ENCODE results near the gene CTTNBP2NL. TPM values are rescaled to one million over a fixed set of nuclear protein-coding genes. Genes with fewer than 3 reads are reported as not detected.
"Not testable (repeated sequence)": the region's sequence is repeated elsewhere in the genome, so short reads cannot be mapped to it uniquely, and the experiment has no call there.

CTTNBP2NL gene
- polyA plus RNA-seq, 3 donors, result 1.6 to 4.9 (median 3.0) TPM

DNA sequence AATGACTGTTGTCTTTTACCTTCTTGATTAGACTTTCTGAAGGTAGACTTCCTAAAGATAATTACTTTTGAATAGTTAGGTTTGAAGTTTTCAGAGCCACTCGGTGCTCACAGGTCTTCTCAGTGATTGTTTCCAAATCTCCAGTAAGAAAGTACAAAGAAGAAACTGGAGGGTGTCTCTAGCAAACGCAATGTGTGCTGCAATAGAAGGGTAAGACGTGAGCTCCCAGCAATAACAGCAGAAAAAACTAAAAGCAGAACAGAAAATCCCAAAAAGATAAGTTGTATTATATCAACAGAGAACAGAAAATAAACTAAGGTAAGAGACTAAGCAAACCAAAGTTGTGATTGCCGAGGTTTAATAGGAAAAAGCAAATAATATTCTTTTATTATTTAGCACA lies 1.8 kb downstream of the CTTNBP2NL start:
- H3K4me2 ChIP-seq (replicated peaks; ENCODE audit: extremely low read depth, low read length, poor library complexity, severe bottlenecking), result no peak overlapping the region
- H3K27ac Mint-ChIP-seq, result no peak overlapping the region

DNA sequence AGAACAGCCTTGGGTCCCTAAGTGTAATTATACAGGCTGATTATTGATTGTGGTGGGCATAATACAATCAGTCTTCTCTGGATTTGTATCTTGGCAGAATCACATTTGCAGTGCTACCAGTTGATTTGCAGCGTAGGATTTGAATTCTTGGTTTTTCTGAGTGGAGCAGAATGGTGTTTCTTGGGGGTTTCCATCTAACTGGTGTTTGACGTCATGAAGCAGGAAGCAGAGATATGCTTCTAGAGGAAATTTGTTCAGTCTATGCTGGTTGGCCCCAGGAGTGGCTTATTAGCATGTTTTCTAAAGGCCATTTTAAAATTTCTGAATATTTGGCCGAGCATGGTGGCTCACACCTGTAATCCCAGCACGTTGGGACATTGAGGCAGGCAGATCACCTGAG lies 3.4 kb downstream of the CTTNBP2NL start:
- Histone ChIP-seq H3K4me2 (replicated peaks; ENCODE audit: extremely low read depth, low read length, poor library complexity, severe bottlenecking) (no peak overlapping the region), H3K9ac (ENCODE audit: insufficient read depth, low read length, poor library complexity, severe bottlenecking) (no peak overlapping the region), H3K27ac (ENCODE audit: low read depth in 1 of 2, low read length in 2 of 2) (no peak overlapping the region), H3K4me3 (replicated peaks in 1 of 3; ENCODE audit: low read depth in 2 of 3, low read length in 3 of 3) (no peak overlapping the region), H3K9me3 (replicated peaks in 1 of 2; ENCODE audit: control insufficient read depth in 1 of 2, insufficient read depth in 1 of 2, low read length in 2 of 2) (no peaks in the 10 kb centered on the region), H3K79me2 (ENCODE audit: insufficient read depth, low read length) (no peaks in the 10 kb centered on the region), H4K20me1 (ENCODE audit: insufficient read depth, low read length) (no peaks in the 10 kb centered on the region), H3K27me3 (ENCODE audit: control insufficient read depth in 2 of 2, insufficient read depth in 2 of 2, low read length in 2 of 2) (no peaks in the 10 kb centered on the region), H3K4me1 (ENCODE audit: control insufficient read depth in 1 of 2, insufficient read depth in 2 of 2, low read length in 2 of 2) (peaks cover 26 to 28% of the 10 kb centered on the region in 2 donors), H2AFZ (ENCODE audit: insufficient read depth, low read depth, low read length, poor library complexity, severe bottlenecking) (no peak overlapping the region), H3K36me3 (replicated peaks in 1 of 2; ENCODE audit: control insufficient read depth in 1 of 2, insufficient read depth in 2 of 2, low read length in 2 of 2) (no peaks in the 10 kb centered on the region)
- TF ChIP-seq CTCF (IDR thresholded peaks at IDR 0.05), result no peak
- Mint-ChIP-seq H3K27me3 (ENCODE audit: low read depth in 3 of 3) (peaks cover 0 to 3% (median 2%) of the 10 kb centered on the region in 3 donors), H3K4me1 (peaks cover 28% of the 10 kb centered on the region), H3K36me3 (no peaks in the 10 kb centered on the region), H3K9me3 (peaks cover 0 to 1% (median 0%) of the 10 kb centered on the region in 7 donors), H3K4me3 (no peak overlapping the region), H3K27ac (no peak overlapping the region)
- DNase-seq, result peak in 1 of 3 donors; percentile 28
- 83% methylated on average over 4 of the region's 4 CpGs for WGBS (ENCODE audit: insufficient coverage)
- intact Hi-C loops (cut with micrococcal nuclease), result no loop called here

More for the DNA sequence above, 1.8 kb downstream of the CTTNBP2NL start:
- Histone ChIP-seq H3K79me2 (ENCODE audit: insufficient read depth, low read length) (no peaks in the 10 kb centered on the region), H3K27me3 (ENCODE audit: control insufficient read depth in 2 of 2, insufficient read depth in 2 of 2, low read length in 2 of 2) (no peaks in the 10 kb centered on the region), H3K9me3 (replicated peaks in 1 of 2; ENCODE audit: control insufficient read depth in 1 of 2, insufficient read depth in 1 of 2, low read length in 2 of 2) (no peaks in the 10 kb centered on the region), H3K4me1 (ENCODE audit: control insufficient read depth in 1 of 2, insufficient read depth in 2 of 2, low read length in 2 of 2) (peaks cover 38 to 42% of the 10 kb centered on the region in 2 donors), H3K27ac (ENCODE audit: low read depth in 1 of 2, low read length in 2 of 2) (no peak overlapping the region), H3K36me3 (replicated peaks in 1 of 2; ENCODE audit: control insufficient read depth in 1 of 2, insufficient read depth in 2 of 2, low read length in 2 of 2) (no peaks in the 10 kb centered on the region), H4K20me1 (ENCODE audit: insufficient read depth, low read length) (no peaks in the 10 kb centered on the region), H3K9ac (ENCODE audit: insufficient read depth, low read length, poor library complexity, severe bottlenecking) (no peak overlapping the region), H2AFZ (ENCODE audit: insufficient read depth, low read depth, low read length, poor library complexity, severe bottlenecking) (no peak overlapping the region), H3K4me3 (replicated peaks in 1 of 3; ENCODE audit: low read depth in 2 of 3, low read length in 3 of 3) (no peak overlapping the region)
- H3K4me1 Mint-ChIP-seq, result peaks cover 38% of the 10 kb centered on the region
- H3K9me3 Mint-ChIP-seq, result peaks cover 0 to 1% (median 0%) of the 10 kb centered on the region in 7 donors
- 100% methylated on average over 1 of the region's 4 CpGs for WGBS (ENCODE audit: insufficient coverage)
- intact Hi-C loops (cut with micrococcal nuclease), result no loop called here
- no peak for TF ChIP-seq CTCF (IDR thresholded peaks at IDR 0.05)
- H3K27me3 Mint-ChIP-seq (ENCODE audit: low read depth in 3 of 3), result peaks cover 0 to 3% (median 2%) of the 10 kb centered on the region in 3 donors
- no peak overlapping the region for H3K4me3 Mint-ChIP-seq
- no peaks in the 10 kb centered on the region for H3K36me3 Mint-ChIP-seq
- DNase-seq, result no peak

- not testable (repeated sequence) for H3K27me3 Mint-ChIP-seq (ENCODE audit: low read depth in 3 of 3); H4K20me1 ChIP-seq (ENCODE audit: insufficient read depth, low read length); H3K9me3 Mint-ChIP-seq
Measured at GRCh38 chr1:112400706-112401105, 4.7 kb downstream of the CTTNBP2NL start.

More at GRCh38 chr1:112400706-112401105, 4.7 kb downstream of the CTTNBP2NL start:
- H3K4me2 ChIP-seq (replicated peaks; ENCODE audit: extremely low read depth, low read length, poor library complexity, severe bottlenecking); H3K4me3 Mint-ChIP-seq; H3K9ac ChIP-seq (ENCODE audit: insufficient read depth, low read length, poor library complexity, severe bottlenecking); H3K36me3 Mint-ChIP-seq; H3K27ac ChIP-seq (ENCODE audit: low read depth in 1 of 2, low read length in 2 of 2); H3K9me3 ChIP-seq (replicated peaks in 1 of 2; ENCODE audit: control insufficient read depth in 1 of 2, insufficient read depth in 1 of 2, low read length in 2 of 2); H2AFZ ChIP-seq (ENCODE audit: insufficient read depth, low read depth, low read length, poor library complexity, severe bottlenecking); H3K4me3 ChIP-seq (replicated peaks in 1 of 3; ENCODE audit: low read depth in 2 of 3, low read length in 3 of 3); DNase-seq; H3K79me2 ChIP-seq (ENCODE audit: insufficient read depth, low read length); H3K36me3 ChIP-seq (replicated peaks in 1 of 2; ENCODE audit: control insufficient read depth in 1 of 2, insufficient read depth in 2 of 2, low read length in 2 of 2); H3K27me3 ChIP-seq (ENCODE audit: control insufficient read depth in 2 of 2, insufficient read depth in 2 of 2, low read length in 2 of 2); intact Hi-C loops (cut with micrococcal nuclease): not testable (repeated sequence)
- Mint-ChIP-seq H3K27ac (peak overlapping the region in 1 of 7 donors; percentile 3), H3K4me1 (peaks cover 17% of the 10 kb centered on the region)
- peaks cover 14 to 16% of the 10 kb centered on the region in 2 donors for H3K4me1 ChIP-seq (ENCODE audit: control insufficient read depth in 1 of 2, insufficient read depth in 2 of 2, low read length in 2 of 2)
- 100% methylated on average over 2 of the region's 6 CpGs for WGBS (ENCODE audit: insufficient coverage)
